Hepatocyte (in vitro differentiated cells): ENCODE measurements around the gene UBE2J2. TPM values are rescaled to one million over a fixed set of nuclear protein-coding genes. Genes with fewer than 3 reads are reported as not detected.

ENCODE experiments used
- DNase-seq: peaks from one replicate; pipeline ENCODE4 v3.0.0-alpha.2; 2016; ENCODE audit warnings: low spot score
- H2AFZ ChIP-seq: fragments of 200-600 bp; sonication (generic); 2 replicates; pipeline ENCODE4 v1.6.0; 2016; ENCODE audit warnings: antibody characterized with exemption, mild to moderate bottlenecking
- H3K27ac ChIP-seq: fragments of 200-600 bp; sonication (generic); 2 replicates; pipeline ENCODE4 v1.5.1; 2016; ENCODE audit warnings: mild to moderate bottlenecking
- H3K27me3 ChIP-seq: fragments of 200-600 bp; sonication (generic); 2 replicates; pipeline ENCODE4 v1.6.1; 2016
- H3K36me3 ChIP-seq: fragments of 200-600 bp; sonication (generic); replicated peaks from 2 replicates; pipeline ENCODE4 v1.5.1; 2016; ENCODE audit warnings: low read depth; ENCODE audit not compliant: insufficient read depth
- H3K4me1 ChIP-seq: fragments of 200-600 bp; sonication (generic); 2 replicates; pipeline ENCODE4 v1.5.1; 2016; ENCODE audit warnings: mild to moderate bottlenecking, moderate library complexity; ENCODE audit not compliant: insufficient read depth
- H3K4me2 ChIP-seq: fragments of 200-600 bp; sonication (generic); 2 replicates; pipeline ENCODE4 v1.6.0; 2016
- H3K4me3 ChIP-seq: fragments of 200-600 bp; sonication (generic); 2 replicates; pipeline ENCODE4 v1.5.1; 2016; ENCODE audit warnings: mild to moderate bottlenecking
- H3K79me2 ChIP-seq: fragments of 200-600 bp; sonication (generic); 2 replicates; pipeline ENCODE4 v1.6.0; 2017; ENCODE audit warnings: mild to moderate bottlenecking
- H3K9me2 ChIP-seq: fragments of 200-600 bp; sonication (generic); replicated peaks from 2 replicates; pipeline ENCODE4 v1.6.0; 2017; ENCODE audit warnings: mild to moderate bottlenecking; ENCODE audit not compliant: insufficient read depth
- H3K9me3 ChIP-seq: fragments of 200-600 bp; sonication (generic); 2 replicates; pipeline ENCODE4 v1.5.1; 2016; ENCODE audit warnings: low read depth, mild to moderate bottlenecking
- H4K20me1 ChIP-seq: fragments of 200-600 bp; sonication (generic); 2 replicates; pipeline ENCODE4 v1.6.0; 2016; ENCODE audit warnings: mild to moderate bottlenecking; ENCODE audit not compliant: insufficient read depth, poor library complexity, severe bottlenecking
- CTCF ChIP-seq: fragments of 200-600 bp; sonication (generic); IDR thresholded peaks from 2 replicates; pipeline ENCODE4 v1.5.1; 2016; ENCODE audit warnings: antibody characterized with exemption, mild to moderate bottlenecking; ENCODE audit not compliant: poor library complexity
- EZH2 ChIP-seq: fragments of 200-600 bp; sonication (generic); IDR thresholded peaks from 2 replicates; pipeline ENCODE4 v1.6.1; 2016; ENCODE audit warnings: antibody characterized with exemption, mild to moderate bottlenecking, borderline replicate concordance
- EZH2phosphoT487 ChIP-seq: fragments of 200-600 bp; sonication (generic); IDR thresholded peaks from one replicate; pipeline ENCODE4 v1.6.1; 2018; ENCODE audit warnings: antibody characterized with exemption, mild to moderate bottlenecking, low read depth, moderate library complexity; ENCODE audit not compliant: unreplicated experiment, severe bottlenecking
- WGBS: methylation state at CpG from one replicate; pipeline ENCODE4 v1.1.6; 2016; ENCODE audit warnings: low lambda C conversion rate; ENCODE audit errors: missing lambda C conversion rate; 5-methylcytosine and 5-hydroxymethylcytosine counted together
- polyA plus RNA-seq: library from polyadenylated mRNA; unstranded; fragments of >200 nt; fragmentation: Nextera tagmentation; extraction: Ambion mirVana; gene quantifications from 2 replicates; pipeline ENCODE4 v1.2.1, GENCODE V29; 2016
- total RNA-seq: library from RNA; depleted of rRNA; stranded (reverse); fragments of >200 nt; gene quantifications from 2 replicates; pipeline ENCODE4 v1.2.3, GENCODE V29; 2014

UBE2J2 gene
- total and polyA plus RNA-seq, 2 experiments from 2014 or later = 31.7 to 66.7 TPM

GRCh38 chr1:1206966-1207531 is 66.6 kb downstream of the UBE2J2 start:
- Histone ChIP-seq H3K4me2 (peak overlapping the region; percentile 77), H3K79me2 (no peaks in the 10 kb centered on the region), H2AFZ (no peak overlapping the region), H3K9me2 (no peaks in the 10 kb centered on the region), H4K20me1 (no peaks in the 10 kb centered on the region), H3K27ac (no peak overlapping the region), H3K4me1 (peaks cover 17% of the 10 kb centered on the region), H3K4me3 (no peak overlapping the region), H3K9me3 (no peaks in the 10 kb centered on the region), H3K27me3 (peaks cover 23% of the 10 kb centered on the region), H3K36me3 (no peaks in the 10 kb centered on the region)
- WGBS = 82% methylated on average over 19 of the region's 19 CpGs
- DNase-seq = no peak
- TF ChIP-seq EZH2phosphoT487 = no peak
- TF ChIP-seq EZH2 = no peak
- no peak for TF ChIP-seq CTCF

GRCh38 chr1:1206376-1206965 is 67.2 kb downstream of the UBE2J2 start, which contains the start of gene TNFRSF18:
TSS of gene TNFRSF18 (minus strand) at chr1:1206592. CDS start at chr1:1206571, 21 bp downstream.
- Histone ChIP-seq H3K4me2 (peak within 1 kb of the TSS; percentile 77), H3K27ac (no peak within 1 kb of the TSS), H3K27me3 (peaks cover 23% of the 10 kb centered on the region), H3K9me3 (no peaks in the 10 kb centered on the region), H4K20me1 (no peaks in the 10 kb centered on the region), H3K4me1 (peaks cover 17% of the 10 kb centered on the region), H3K9me2 (no peaks in the 10 kb centered on the region), H3K79me2 (no peaks in the 10 kb centered on the region), H3K36me3 (no peaks in the 10 kb centered on the region), H2AFZ (peak within 1 kb of the TSS; percentile 19), H3K4me3 (no peak within 1 kb of the TSS)
- 21% methylated on average over 45 of the region's 49 CpGs for WGBS
- DNase-seq = no peak
- TF ChIP-seq CTCF = no peak
- TF ChIP-seq EZH2 = no peak
- TF ChIP-seq EZH2phosphoT487 = no peak

- Histone ChIP-seq H3K4me3 (no peak overlapping the region), H3K4me2 (peak overlapping the region; percentile 77)
- 42% methylated on average over 27 of the region's 31 CpGs for WGBS
Measured at GRCh38 chr1:1205769-1206375, 67.8 kb downstream of the UBE2J2 start.

More at GRCh38 chr1:1205769-1206375, 67.8 kb downstream of the UBE2J2 start:
- H3K27me3 ChIP-seq = peaks cover 23% of the 10 kb centered on the region
- no peak for DNase-seq
- no peaks in the 10 kb centered on the region for H4K20me1 ChIP-seq
- H3K27ac ChIP-seq = no peak overlapping the region
- H3K9me2 ChIP-seq = no peaks in the 10 kb centered on the region
- no peaks in the 10 kb centered on the region for H3K9me3 ChIP-seq
- no peaks in the 10 kb centered on the region for H3K36me3 ChIP-seq
- peaks cover 17% of the 10 kb centered on the region for H3K4me1 ChIP-seq
- H2AFZ ChIP-seq = no peak overlapping the region
- no peak for TF ChIP-seq CTCF
- no peaks in the 10 kb centered on the region for H3K79me2 ChIP-seq
